Cardiac fibroblast (primary cell): Measurements from ENCODE around the gene SLC19A2.

Experiments used
- DNase-seq, 2 donors: peaks; one replicate each; pipeline versions ENCODE4 v3.0.0 to v3.0.0-alpha.2; 2010; ENCODE audit warnings: low read depth in 2 of 2
- H3K4me3 ChIP-seq, 2 donors: replicated peaks in 1 of 2; 1 replicate in 1 of 2; 2 replicates in 1 of 2; pipeline ENCODE4 v1.5.1; 2011; ENCODE audit warnings: low read depth in 2 of 2, low read length in 2 of 2, mild to moderate bottlenecking in 2 of 2, moderate library complexity in 1 of 2
- TF ChIP-seq, protein P1 (sequence below): IDR thresholded peaks from one replicate; pipeline ENCODE4 v1.5.1; 2011; ENCODE audit warnings: low read depth, mild to moderate bottlenecking, low read length, inconsistent platforms

Gene SLC19A2

GRCh38 chr1:169517558-169518186 lies 31.9 kb upstream of the SLC19A2 start:
- TF ChIP-seq, protein P1, sequence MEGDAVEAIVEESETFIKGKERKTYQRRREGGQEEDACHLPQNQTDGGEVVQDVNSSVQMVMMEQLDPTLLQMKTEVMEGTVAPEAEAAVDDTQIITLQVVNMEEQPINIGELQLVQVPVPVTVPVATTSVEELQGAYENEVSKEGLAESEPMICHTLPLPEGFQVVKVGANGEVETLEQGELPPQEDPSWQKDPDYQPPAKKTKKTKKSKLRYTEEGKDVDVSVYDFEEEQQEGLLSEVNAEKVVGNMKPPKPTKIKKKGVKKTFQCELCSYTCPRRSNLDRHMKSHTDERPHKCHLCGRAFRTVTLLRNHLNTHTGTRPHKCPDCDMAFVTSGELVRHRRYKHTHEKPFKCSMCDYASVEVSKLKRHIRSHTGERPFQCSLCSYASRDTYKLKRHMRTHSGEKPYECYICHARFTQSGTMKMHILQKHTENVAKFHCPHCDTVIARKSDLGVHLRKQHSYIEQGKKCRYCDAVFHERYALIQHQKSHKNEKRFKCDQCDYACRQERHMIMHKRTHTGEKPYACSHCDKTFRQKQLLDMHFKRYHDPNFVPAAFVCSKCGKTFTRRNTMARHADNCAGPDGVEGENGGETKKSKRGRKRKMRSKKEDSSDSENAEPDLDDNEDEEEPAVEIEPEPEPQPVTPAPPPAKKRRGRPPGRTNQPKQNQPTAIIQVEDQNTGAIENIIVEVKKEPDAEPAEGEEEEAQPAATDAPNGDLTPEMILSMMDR = no peak
- DNase-seq = no peak
- no peak overlapping the region for H3K4me3 ChIP-seq

GRCh38 chr1:169515641-169516040 lies 29.9 kb upstream of the SLC19A2 start:
- DNase-seq = no peak
- TF ChIP-seq, protein P1 = no peak
- H3K4me3 ChIP-seq = no peak overlapping the region

- DNase-seq = no peak
- TF ChIP-seq, protein P1 = no peak
Observed at GRCh38 chr1:169514566-169515270, 29.0 kb upstream of the SLC19A2 start.

DNA sequence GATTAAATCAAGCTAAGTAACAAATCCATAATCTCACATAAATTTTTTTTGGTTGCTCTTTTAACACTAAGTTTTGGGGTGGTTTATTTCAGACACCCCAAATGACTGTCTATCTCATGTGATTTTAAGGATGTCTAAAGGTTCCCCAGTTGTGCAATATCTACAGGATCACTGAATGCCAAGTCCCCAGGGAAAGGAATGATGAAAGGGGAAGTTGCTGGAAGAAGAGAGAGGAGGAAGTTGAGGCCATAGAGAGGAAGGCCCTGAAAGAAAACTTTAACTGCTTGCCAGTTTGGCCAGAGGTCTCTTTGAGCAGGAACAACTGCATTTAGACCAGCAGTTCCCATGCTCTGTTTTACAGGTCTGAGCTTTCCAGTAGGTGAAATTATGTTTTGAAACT lies 27.5 kb upstream of the SLC19A2 start:
- TF ChIP-seq, protein P1 = no peak
- no peak overlapping the region for H3K4me3 ChIP-seq
- DNase-seq = peak; percentile 81 to 84

More at GRCh38 chr1:169514566-169515270, 29.0 kb upstream of the SLC19A2 start:
- H3K4me3 ChIP-seq = no peak overlapping the region

DNA sequence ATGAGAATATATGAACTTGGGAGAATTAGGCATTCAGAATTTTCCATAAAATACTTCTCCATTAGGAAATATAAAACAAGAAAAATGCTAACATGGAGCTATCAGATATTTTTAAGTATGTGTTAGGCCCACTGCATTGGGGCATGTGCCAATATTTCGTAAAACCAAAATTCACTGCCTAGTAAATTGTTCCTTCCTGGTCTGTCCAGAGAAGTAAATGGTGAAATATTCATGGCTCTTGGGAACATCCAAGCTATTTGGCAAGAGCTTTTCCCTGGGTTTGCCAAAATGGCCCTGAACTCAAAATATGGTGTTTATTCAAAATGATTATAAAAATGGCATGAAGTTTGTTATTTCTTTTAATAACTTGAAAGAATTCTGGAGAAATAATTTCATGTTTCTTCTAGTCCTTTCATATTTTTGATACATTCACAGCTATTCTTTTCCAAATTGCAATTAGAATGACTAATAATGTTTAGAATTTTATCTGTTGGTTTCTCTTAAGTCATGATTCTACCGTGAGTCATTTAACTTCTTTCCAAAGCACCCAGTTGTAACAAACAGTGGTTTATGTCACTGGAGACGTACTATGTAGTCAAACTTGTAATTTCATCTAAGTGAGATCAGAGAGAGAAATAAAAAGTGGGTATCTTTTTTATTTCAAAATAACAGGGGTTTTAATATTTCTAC lies 25.7 kb upstream of the SLC19A2 start:
- H3K4me3 ChIP-seq = no peak overlapping the region
- peak; percentile 89 to 93 for DNase-seq
- TF ChIP-seq, protein P1 = no peak

GRCh38 chr1:169510060-169510459 lies 24.3 kb upstream of the SLC19A2 start:
- no peak for DNase-seq
- no peak overlapping the region for H3K4me3 ChIP-seq
- TF ChIP-seq, protein P1 = no peak
